ENCODE results near the gene POMT1. TPM values are rescaled to one million over a fixed set of nuclear protein-coding genes. Genes with fewer than 3 reads are reported as not detected.

The POMT1 gene
- total RNA-seq, 1 donor from 2014 or later: 46.7 TPM

- no peak for TF ChIP-seq CTCF (IDR thresholded peaks at IDR 0.05)
- no peaks in the 10 kb centered on the region for H3K4me1 Mint-ChIP-seq (ENCODE audit: low read depth)
- no peak overlapping the region for H3K27ac Mint-ChIP-seq (ENCODE audit: unreplicated experiment)
- H3K27me3 Mint-ChIP-seq (ENCODE audit: low read depth): no peaks in the 10 kb centered on the region
- DNase-seq (ENCODE audit: low spot score): peak; percentile 66
- H3K9me3 Mint-ChIP-seq (ENCODE audit: low read depth): no peaks in the 10 kb centered on the region
- H3K4me3 Mint-ChIP-seq (ENCODE audit: unreplicated experiment): no peak overlapping the region
- peaks cover 52% of the 10 kb centered on the region for H3K36me3 Mint-ChIP-seq (ENCODE audit: low read depth)
Observed at GRCh38 chr9:131474711-131475110, 28.0 kb upstream of the POMT1 start.

- Mint-ChIP-seq H3K9me3 (ENCODE audit: low read depth) (no peaks in the 10 kb centered on the region), H3K4me3 (ENCODE audit: unreplicated experiment) (no peak overlapping the region), H3K27me3 (ENCODE audit: low read depth) (no peaks in the 10 kb centered on the region), H3K4me1 (ENCODE audit: low read depth) (no peaks in the 10 kb centered on the region), H3K27ac (ENCODE audit: unreplicated experiment) (no peak overlapping the region), H3K36me3 (ENCODE audit: low read depth) (peaks cover 48% of the 10 kb centered on the region)
- TF ChIP-seq CTCF (IDR thresholded peaks at IDR 0.05): no peak
- DNase-seq (ENCODE audit: low spot score): peak; percentile 82
Observed at GRCh38 chr9:131475111-131475955, 27.4 kb upstream of the POMT1 start.

GRCh38 chr9:131475956-131476776 lies 26.6 kb upstream of the POMT1 start:
- no peak overlapping the region for H3K27ac Mint-ChIP-seq (ENCODE audit: unreplicated experiment)
- no peaks in the 10 kb centered on the region for H3K9me3 Mint-ChIP-seq (ENCODE audit: low read depth)
- H3K36me3 Mint-ChIP-seq (ENCODE audit: low read depth): peaks cover 44% of the 10 kb centered on the region
- no peak overlapping the region for H3K4me3 Mint-ChIP-seq (ENCODE audit: unreplicated experiment)
- peak; percentile 68 for DNase-seq (ENCODE audit: low spot score)
- no peaks in the 10 kb centered on the region for H3K4me1 Mint-ChIP-seq (ENCODE audit: low read depth)
- H3K27me3 Mint-ChIP-seq (ENCODE audit: low read depth): no peaks in the 10 kb centered on the region
- peak; percentile 74 for TF ChIP-seq CTCF (IDR thresholded peaks at IDR 0.05)

- Mint-ChIP-seq H3K27ac (ENCODE audit: unreplicated experiment) (no peak overlapping the region), H3K4me3 (ENCODE audit: unreplicated experiment) (no peak overlapping the region), H3K4me1 (ENCODE audit: low read depth) (no peaks in the 10 kb centered on the region), H3K36me3 (ENCODE audit: low read depth) (peaks cover 41% of the 10 kb centered on the region), H3K9me3 (ENCODE audit: low read depth) (no peaks in the 10 kb centered on the region), H3K27me3 (ENCODE audit: low read depth) (no peaks in the 10 kb centered on the region)
- no peak for TF ChIP-seq CTCF (IDR thresholded peaks at IDR 0.05)
- DNase-seq (ENCODE audit: low spot score): peak; percentile 88
Observed at GRCh38 chr9:131476777-131477345, 25.9 kb upstream of the POMT1 start.

GRCh38 chr9:131477367-131477766 lies 25.4 kb upstream of the POMT1 start:
- peak; percentile 81 for DNase-seq (ENCODE audit: low spot score)
- Mint-ChIP-seq H3K27me3 (ENCODE audit: low read depth) (no peaks in the 10 kb centered on the region), H3K36me3 (ENCODE audit: low read depth) (peaks cover 44% of the 10 kb centered on the region), H3K4me1 (ENCODE audit: low read depth) (no peaks in the 10 kb centered on the region), H3K9me3 (ENCODE audit: low read depth) (no peaks in the 10 kb centered on the region), H3K27ac (ENCODE audit: unreplicated experiment) (no peak overlapping the region), H3K4me3 (ENCODE audit: unreplicated experiment) (no peak overlapping the region)
- no peak for TF ChIP-seq CTCF (IDR thresholded peaks at IDR 0.05)

All from chondrocyte (in vitro differentiated cells).